Measurements from ENCODE around the gene CRY2.

CRY2 gene

GRCh38 chr11:45872651-45873356, 25.5 kb downstream of the CRY2 start (continued):
- TF ChIP-seq, protein P1, sequence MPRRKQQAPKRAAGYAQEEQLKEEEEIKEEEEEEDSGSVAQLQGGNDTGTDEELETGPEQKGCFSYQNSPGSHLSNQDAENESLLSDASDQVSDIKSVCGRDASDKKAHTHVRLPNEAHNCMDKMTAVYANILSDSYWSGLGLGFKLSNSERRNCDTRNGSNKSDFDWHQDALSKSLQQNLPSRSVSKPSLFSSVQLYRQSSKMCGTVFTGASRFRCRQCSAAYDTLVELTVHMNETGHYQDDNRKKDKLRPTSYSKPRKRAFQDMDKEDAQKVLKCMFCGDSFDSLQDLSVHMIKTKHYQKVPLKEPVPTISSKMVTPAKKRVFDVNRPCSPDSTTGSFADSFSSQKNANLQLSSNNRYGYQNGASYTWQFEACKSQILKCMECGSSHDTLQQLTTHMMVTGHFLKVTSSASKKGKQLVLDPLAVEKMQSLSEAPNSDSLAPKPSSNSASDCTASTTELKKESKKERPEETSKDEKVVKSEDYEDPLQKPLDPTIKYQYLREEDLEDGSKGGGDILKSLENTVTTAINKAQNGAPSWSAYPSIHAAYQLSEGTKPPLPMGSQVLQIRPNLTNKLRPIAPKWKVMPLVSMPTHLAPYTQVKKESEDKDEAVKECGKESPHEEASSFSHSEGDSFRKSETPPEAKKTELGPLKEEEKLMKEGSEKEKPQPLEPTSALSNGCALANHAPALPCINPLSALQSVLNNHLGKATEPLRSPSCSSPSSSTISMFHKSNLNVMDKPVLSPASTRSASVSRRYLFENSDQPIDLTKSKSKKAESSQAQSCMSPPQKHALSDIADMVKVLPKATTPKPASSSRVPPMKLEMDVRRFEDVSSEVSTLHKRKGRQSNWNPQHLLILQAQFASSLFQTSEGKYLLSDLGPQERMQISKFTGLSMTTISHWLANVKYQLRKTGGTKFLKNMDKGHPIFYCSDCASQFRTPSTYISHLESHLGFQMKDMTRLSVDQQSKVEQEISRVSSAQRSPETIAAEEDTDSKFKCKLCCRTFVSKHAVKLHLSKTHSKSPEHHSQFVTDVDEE (CRISPR knock-in tag; IDR thresholded peaks at IDR 0.05): 0 out of 2 replicates have a peak, but pooled peaks have one; percentile 29
- TF ChIP-seq CSDC2 (CRISPR knock-in tag; IDR thresholded peaks at IDR 0.05) (no peak), ZNF70 (CRISPR knock-in tag; IDR thresholded peaks at IDR 0.05) (no peak), ZFP30 (CRISPR knock-in tag; IDR thresholded peaks at IDR 0.05) (no peak), PPARA (CRISPR knock-in tag; IDR thresholded peaks at IDR 0.05; ENCODE audit: borderline replicate concordance) (no peak), TOX (CRISPR knock-in tag; IDR thresholded peaks at IDR 0.05; ENCODE audit: borderline replicate concordance) (no peak), SNAI2 (CRISPR knock-in tag; IDR thresholded peaks at IDR 0.05) (no peak)

DNA sequence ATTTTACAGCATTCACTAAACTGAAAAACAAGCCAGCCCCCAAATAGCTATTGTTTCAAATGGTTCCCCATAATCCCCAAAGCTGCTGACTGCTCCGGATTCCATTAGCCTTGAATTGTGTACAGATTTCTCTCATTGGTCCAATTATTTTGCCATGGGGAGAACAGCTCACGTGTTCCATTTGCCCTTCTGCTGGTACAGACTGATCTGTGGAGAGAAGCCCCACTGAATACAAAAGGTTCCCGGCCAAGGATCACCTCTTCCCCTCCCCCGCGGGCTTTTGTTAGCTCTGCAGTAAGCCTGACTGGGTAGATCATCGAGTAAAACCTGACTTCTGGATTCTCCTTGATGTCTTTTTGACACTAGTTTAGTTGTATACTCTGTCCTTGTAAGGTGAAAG, 29.1 kb downstream of the CRY2 start:
- TF ChIP-seq SNAI2 (CRISPR knock-in tag; IDR thresholded peaks at IDR 0.05) (no peak), CSRNP3 (CRISPR knock-in tag; IDR thresholded peaks at IDR 0.05) (no peak), ZC3H10 (CRISPR knock-in tag; IDR thresholded peaks at IDR 0.05) (no peak), ZNF8 (CRISPR knock-in tag; IDR thresholded peaks at IDR 0.05) (no peak), ARNTL (CRISPR knock-in tag; IDR thresholded peaks at IDR 0.05; ENCODE audit: borderline replicate concordance, low read depth) (no peak)
- ATAC-seq: no peak

GRCh38 chr11:45877221-45877620, 29.9 kb downstream of the CRY2 start:
- ATAC-seq: no peak
- TF ChIP-seq, protein P2, sequence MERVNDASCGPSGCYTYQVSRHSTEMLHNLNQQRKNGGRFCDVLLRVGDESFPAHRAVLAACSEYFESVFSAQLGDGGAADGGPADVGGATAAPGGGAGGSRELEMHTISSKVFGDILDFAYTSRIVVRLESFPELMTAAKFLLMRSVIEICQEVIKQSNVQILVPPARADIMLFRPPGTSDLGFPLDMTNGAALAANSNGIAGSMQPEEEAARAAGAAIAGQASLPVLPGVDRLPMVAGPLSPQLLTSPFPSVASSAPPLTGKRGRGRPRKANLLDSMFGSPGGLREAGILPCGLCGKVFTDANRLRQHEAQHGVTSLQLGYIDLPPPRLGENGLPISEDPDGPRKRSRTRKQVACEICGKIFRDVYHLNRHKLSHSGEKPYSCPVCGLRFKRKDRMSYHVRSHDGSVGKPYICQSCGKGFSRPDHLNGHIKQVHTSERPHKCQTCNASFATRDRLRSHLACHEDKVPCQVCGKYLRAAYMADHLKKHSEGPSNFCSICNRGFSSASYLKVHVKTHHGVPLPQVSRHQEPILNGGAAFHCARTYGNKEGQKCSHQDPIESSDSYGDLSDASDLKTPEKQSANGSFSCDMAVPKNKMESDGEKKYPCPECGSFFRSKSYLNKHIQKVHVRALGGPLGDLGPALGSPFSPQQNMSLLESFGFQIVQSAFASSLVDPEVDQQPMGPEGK (CRISPR knock-in tag; IDR thresholded peaks at IDR 0.05; ENCODE audit: borderline replicate concordance): no peak
- TF ChIP-seq ZNF8 (CRISPR knock-in tag; IDR thresholded peaks at IDR 0.05) (no peak), RARB (CRISPR knock-in tag; IDR thresholded peaks at IDR 0.05) (no peak), GLIS3 (CRISPR knock-in tag; IDR thresholded peaks at IDR 0.05) (no peak)

DNA sequence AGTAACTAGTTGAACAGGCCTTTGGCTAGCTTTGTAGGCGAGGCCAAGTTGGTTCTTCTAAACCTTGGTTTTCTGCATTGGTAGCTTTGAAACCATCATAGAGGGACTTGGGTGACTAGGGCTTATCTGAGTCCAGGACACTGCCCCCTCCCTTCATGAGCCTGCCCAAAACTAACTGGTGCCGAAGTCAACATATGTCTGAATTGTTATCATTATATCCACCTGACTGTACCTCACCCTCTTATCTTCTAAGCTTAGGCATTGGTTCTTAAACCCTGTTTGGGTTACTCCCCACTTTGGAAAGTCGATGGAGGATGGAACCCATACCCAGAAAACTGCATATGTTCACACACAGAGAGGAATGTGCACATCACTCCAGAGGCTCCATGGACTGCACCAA, 30.6 kb downstream of the CRY2 start:
- TF ChIP-seq ZFP30 (CRISPR knock-in tag; IDR thresholded peaks at IDR 0.05): no peak
- ATAC-seq: no peak

DNA sequence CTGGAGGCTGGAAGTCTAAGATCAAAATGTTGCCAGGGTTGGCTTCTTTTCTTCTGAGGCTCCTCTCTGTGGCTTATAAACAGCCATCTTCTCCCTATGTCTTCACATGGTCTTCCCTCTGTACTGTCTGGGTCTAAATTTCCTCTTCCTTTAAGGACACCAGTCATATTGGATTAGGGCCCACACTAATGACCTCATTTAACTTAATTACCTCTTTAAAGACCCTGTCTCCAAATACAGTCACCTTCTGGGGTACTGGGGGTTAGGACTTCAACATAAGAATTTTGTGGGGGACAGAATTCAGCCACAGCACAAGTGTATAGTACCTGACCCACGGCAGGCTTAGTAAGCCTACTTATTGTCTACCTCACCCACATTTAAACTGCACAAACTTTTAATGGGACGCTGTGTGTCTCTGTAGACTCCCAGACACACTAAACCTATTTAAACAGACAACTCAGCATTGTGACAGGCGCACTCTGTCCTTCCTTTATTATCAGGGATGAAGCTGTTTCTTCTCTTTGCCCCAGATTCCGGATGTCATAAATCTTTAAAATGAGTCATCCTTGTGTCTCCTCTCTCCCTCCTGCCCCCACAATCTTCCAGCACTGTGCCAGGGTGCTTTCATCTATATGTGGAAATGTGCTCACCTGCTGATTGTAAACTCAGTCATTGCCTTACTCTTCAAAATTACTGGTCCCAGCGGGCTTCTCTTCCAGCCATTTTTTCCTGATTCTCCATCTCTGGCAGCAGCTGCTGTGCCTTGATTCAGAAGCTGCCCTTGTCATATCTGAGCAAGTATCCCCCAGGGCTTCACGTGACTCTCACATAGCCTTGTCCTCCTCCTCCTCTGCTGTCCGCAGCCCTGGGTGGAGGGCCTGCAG, 32.8 kb downstream of the CRY2 start:
- peak; percentile 79 for ATAC-seq
- TF ChIP-seq, protein P2 (CRISPR knock-in tag; IDR thresholded peaks at IDR 0.05; ENCODE audit: borderline replicate concordance): peak; percentile 64; the same call in 1 of the 2 replicates
- TF ChIP-seq ZNF70 (CRISPR knock-in tag; IDR thresholded peaks at IDR 0.05) (no peak), ESRRG (CRISPR knock-in tag; IDR thresholded peaks at IDR 0.05) (no peak), RARB (CRISPR knock-in tag; IDR thresholded peaks at IDR 0.05) (no peak), SNAI2 (CRISPR knock-in tag; IDR thresholded peaks at IDR 0.05) (0 out of 2 replicates have a peak, but pooled peaks have one; percentile 12), PPARA (CRISPR knock-in tag; IDR thresholded peaks at IDR 0.05; ENCODE audit: borderline replicate concordance) (no peak), ZFP30 (CRISPR knock-in tag; IDR thresholded peaks at IDR 0.05) (no peak), ISL1 (CRISPR knock-in tag; IDR thresholded peaks at IDR 0.05) (peak; percentile 30; the same call in 1 of the 2 replicates)

Data from SK-N-SH treated with all-trans-retinoic acid at 6 μM for 48 hours (cell line).